CD14-positive monocyte (primary cell): ENCODE measurements around the gene TBC1D12. TPM values are rescaled to one million over a fixed set of nuclear protein-coding genes. Genes with fewer than 3 reads are reported as not detected.

Experiments used
- DNase-seq, 3 donors: peaks; one replicate each; pipeline ENCODE4 v3.0.0-alpha.2; 2011 to 2022
- H2AFZ ChIP-seq: 2 replicates; pipeline ENCODE4 v1.6.0; 2012; ENCODE audit warnings: mild to moderate bottlenecking, low read depth, low read length, inconsistent platforms; ENCODE audit not compliant: insufficient read depth, poor library complexity, severe bottlenecking
- H3K27ac ChIP-seq, 2 donors: 1 replicate in 1 of 2; 2 replicates in 1 of 2; pipeline ENCODE4 v1.5.1; 2012 to 2013; ENCODE audit warnings: low read length in 2 of 2, control low read depth in 1 of 2, inconsistent platforms in 1 of 2, low read depth in 1 of 2, mild to moderate bottlenecking in 1 of 2
- H3K27me3 ChIP-seq, 2 donors: one replicate each; pipeline versions ENCODE4 v1.6.0 to v1.6.1; 2011 to 2013; ENCODE audit warnings: low read length in 2 of 2; ENCODE audit not compliant: control insufficient read depth in 2 of 2, insufficient read depth in 2 of 2
- H3K36me3 ChIP-seq, 2 donors: replicated peaks in 1 of 2; 1 replicate in 1 of 2; 2 replicates in 1 of 2; pipeline versions ENCODE4 v1.5.1 to v1.6.1; 2012 to 2013; ENCODE audit warnings: low read length in 2 of 2, control low read depth in 1 of 2, inconsistent platforms in 1 of 2, mild to moderate bottlenecking in 1 of 2; ENCODE audit not compliant: insufficient read depth in 2 of 2, control insufficient read depth in 1 of 2
- H3K4me1 ChIP-seq, 2 donors: 1 replicate in 1 of 2; 2 replicates in 1 of 2; pipeline versions ENCODE4 v1.5.1 to v1.6.1; 2012 to 2013; ENCODE audit warnings: low read length in 2 of 2, control low read depth in 1 of 2, inconsistent platforms in 1 of 2, mild to moderate bottlenecking in 1 of 2, moderate library complexity in 1 of 2; ENCODE audit not compliant: insufficient read depth in 2 of 2, control insufficient read depth in 1 of 2
- H3K4me2 ChIP-seq: replicated peaks from 2 replicates; pipeline ENCODE3; 2012; ENCODE audit warnings: low read length, moderate library complexity, mild to moderate bottlenecking; ENCODE audit not compliant: poor library complexity, severe bottlenecking; ENCODE audit errors: extremely low read depth
- H3K4me3 ChIP-seq, 3 experiments: fragments of 200-600 bp in 1 of 3; sonication (generic) in 1 of 3; replicated peaks in 1 of 3; 1 replicate in 2 of 3; 2 replicates in 1 of 3; pipeline ENCODE4 v1.5.1; 2011 to 2013; ENCODE audit warnings: low read length in 3 of 3, mild to moderate bottlenecking in 3 of 3, control low read depth in 2 of 3, low read depth in 2 of 3, inconsistent platforms in 1 of 3, moderate library complexity in 1 of 3
- H3K79me2 ChIP-seq: 2 replicates; pipeline ENCODE4 v1.6.0; 2012; ENCODE audit warnings: mild to moderate bottlenecking, control low read depth, inconsistent platforms, low read length, moderate library complexity; ENCODE audit not compliant: insufficient read depth
- H3K9ac ChIP-seq: 2 replicates; pipeline ENCODE4 v1.6.0; 2017; ENCODE audit warnings: low read length, mild to moderate bottlenecking; ENCODE audit not compliant: insufficient read depth, poor library complexity, severe bottlenecking
- H3K9me3 ChIP-seq, 2 donors: replicated peaks in 1 of 2; 1 replicate in 1 of 2; 2 replicates in 1 of 2; pipeline versions ENCODE4 v1.5.1 to v1.6.1; 2012 to 2013; ENCODE audit warnings: low read length in 2 of 2, control low read depth in 1 of 2; ENCODE audit not compliant: control insufficient read depth in 1 of 2, insufficient read depth in 1 of 2
- H4K20me1 ChIP-seq: 2 replicates; pipeline ENCODE4 v1.6.0; 2012; ENCODE audit warnings: mild to moderate bottlenecking, low read length, control low read depth, moderate library complexity; ENCODE audit not compliant: insufficient read depth
- H3K27ac Mint-ChIP-seq, 7 donors: one replicate each; pipeline ENCODE4 v1.8.0; 2020; ENCODE audit warnings: mild to moderate bottlenecking in 7 of 7, mixed read lengths in 7 of 7, moderate library complexity in 6 of 7, inconsistent platforms in 2 of 7
- H3K27me3 Mint-ChIP-seq, 3 donors: one replicate each; pipeline ENCODE4 v1.8.0; 2021 to 2022; ENCODE audit warnings: low read depth in 3 of 3, mild to moderate bottlenecking in 3 of 3, mixed read lengths in 3 of 3, moderate library complexity in 3 of 3, inconsistent platforms in 1 of 3
- H3K36me3 Mint-ChIP-seq, 2 donors: one replicate each; pipeline ENCODE4 v1.8.0; 2020; ENCODE audit warnings: mixed read lengths in 2 of 2, inconsistent platforms in 1 of 2, mild to moderate bottlenecking in 1 of 2
- H3K4me1 Mint-ChIP-seq: one replicate; pipeline ENCODE4 v1.8.0; 2020; ENCODE audit warnings: mild to moderate bottlenecking, mixed read lengths
- H3K4me3 Mint-ChIP-seq, 2 donors: one replicate each; pipeline ENCODE4 v1.8.0; 2020; ENCODE audit warnings: mild to moderate bottlenecking in 2 of 2, mixed read lengths in 2 of 2, moderate library complexity in 1 of 2
- H3K9me3 Mint-ChIP-seq, 7 donors: one replicate each; pipeline ENCODE4 v1.8.0; 2020 to 2022; ENCODE audit warnings: mixed read lengths in 7 of 7, mild to moderate bottlenecking in 6 of 7, moderate library complexity in 6 of 7, inconsistent platforms in 2 of 7
- WGBS: methylation state at CpG from one replicate; pipeline ENCODE4 v1.1.5; 2013; ENCODE audit warnings: missing lambda C conversion rate; ENCODE audit not compliant: insufficient coverage; 5-methylcytosine and 5-hydroxymethylcytosine counted together
- intact Hi-C, 2 donors: fragments of 100-400 bp; cut with micrococcal nuclease; formaldehyde crosslinking; loops; one replicate each; pipeline versions ENCODE4 v1.15.0 to v1.15.1; 2023
- polyA plus RNA-seq, 3 donors: library from polyadenylated mRNA; depleted of rRNA in 1 of 3; unstranded in 2 of 3; stranded (reverse) in 1 of 3; fragments of 300-500 nt in 2 of 3; fragments of >200 nt in 1 of 3; fragmentation: Illumina TruSeq in 2 of 3; gene quantifications; 1 replicate in 2 of 3; 2 replicates in 1 of 3; pipeline ENCODE4 v1.2.3, GENCODE V29; 2012 to 2021
- TF ChIP-seq, protein P1 (sequence below): fragments of 200-600 bp; IDR thresholded peaks from one replicate; pipeline ENCODE4 v1.8.0; 2022; ENCODE audit warnings: antibody characterized with exemption, mild to moderate bottlenecking

TBC1D12 gene
- polyA plus RNA-seq, 3 donors, result 3.1 to 10.5 (median 3.4) TPM

GRCh38 chr10:94417321-94417720 lies 15.0 kb downstream of the TBC1D12 start:
- H3K36me3 ChIP-seq, result no peaks in the 10 kb centered on the region
- Mint-ChIP-seq H3K4me1 (no peaks in the 10 kb centered on the region), H3K36me3 (no peaks in the 10 kb centered on the region), H3K27ac (no peak overlapping the region), H3K9me3 (peaks cover 0 to 7% (median 0%) of the 10 kb centered on the region in 7 donors), H3K27me3 (peaks cover 2 to 10% (median 2%) of the 10 kb centered on the region in 3 donors), H3K4me3 (no peak overlapping the region)
- no peak overlapping the region for H3K4me3 ChIP-seq
- no peak for DNase-seq
- intact Hi-C loops, result no loop called here
- no peak overlapping the region for H3K9ac ChIP-seq
- H3K9me3 ChIP-seq, result no peaks in the 10 kb centered on the region
- WGBS, result 100% methylated on average over 1 of the region's 1 CpG
- no peaks in the 10 kb centered on the region for H3K4me1 ChIP-seq
- peaks cover 22% of the 10 kb centered on the region for H3K79me2 ChIP-seq
- TF ChIP-seq, protein P1, sequence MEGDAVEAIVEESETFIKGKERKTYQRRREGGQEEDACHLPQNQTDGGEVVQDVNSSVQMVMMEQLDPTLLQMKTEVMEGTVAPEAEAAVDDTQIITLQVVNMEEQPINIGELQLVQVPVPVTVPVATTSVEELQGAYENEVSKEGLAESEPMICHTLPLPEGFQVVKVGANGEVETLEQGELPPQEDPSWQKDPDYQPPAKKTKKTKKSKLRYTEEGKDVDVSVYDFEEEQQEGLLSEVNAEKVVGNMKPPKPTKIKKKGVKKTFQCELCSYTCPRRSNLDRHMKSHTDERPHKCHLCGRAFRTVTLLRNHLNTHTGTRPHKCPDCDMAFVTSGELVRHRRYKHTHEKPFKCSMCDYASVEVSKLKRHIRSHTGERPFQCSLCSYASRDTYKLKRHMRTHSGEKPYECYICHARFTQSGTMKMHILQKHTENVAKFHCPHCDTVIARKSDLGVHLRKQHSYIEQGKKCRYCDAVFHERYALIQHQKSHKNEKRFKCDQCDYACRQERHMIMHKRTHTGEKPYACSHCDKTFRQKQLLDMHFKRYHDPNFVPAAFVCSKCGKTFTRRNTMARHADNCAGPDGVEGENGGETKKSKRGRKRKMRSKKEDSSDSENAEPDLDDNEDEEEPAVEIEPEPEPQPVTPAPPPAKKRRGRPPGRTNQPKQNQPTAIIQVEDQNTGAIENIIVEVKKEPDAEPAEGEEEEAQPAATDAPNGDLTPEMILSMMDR, result no peak
- peaks cover 98% of the 10 kb centered on the region for H4K20me1 ChIP-seq
- no peak overlapping the region for H3K27ac ChIP-seq
- H3K27me3 ChIP-seq, result no peaks in the 10 kb centered on the region
- H3K4me2 ChIP-seq, result no peak overlapping the region
- H2AFZ ChIP-seq, result no peak overlapping the region

DNA sequence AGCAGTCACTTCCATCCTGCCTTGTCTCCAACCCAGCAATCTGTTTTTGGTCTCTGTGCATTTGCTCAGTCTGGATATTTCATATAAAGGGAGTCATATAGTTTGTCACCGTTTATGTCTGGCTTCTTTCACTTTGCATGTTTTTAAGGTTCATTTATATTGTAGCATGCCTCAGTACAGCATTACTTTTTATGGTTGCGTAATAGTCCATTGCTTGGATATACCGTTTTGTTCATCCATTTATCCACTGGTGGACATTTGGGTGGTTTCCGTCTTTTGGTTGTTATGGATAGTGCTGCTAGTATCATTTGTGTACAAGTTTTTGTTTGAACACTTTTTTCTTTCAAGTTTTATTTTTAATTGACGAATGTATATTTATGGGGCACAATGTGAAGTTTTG lies 18.2 kb downstream of the TBC1D12 start:
- no peak overlapping the region for H3K4me3 ChIP-seq
- Mint-ChIP-seq H3K27ac (no peak overlapping the region), H3K4me1 (no peaks in the 10 kb centered on the region), H3K36me3 (no peaks in the 10 kb centered on the region), H3K4me3 (no peak overlapping the region), H3K27me3 (peaks cover 2 to 7% (median 2%) of the 10 kb centered on the region in 3 donors), H3K9me3 (peaks cover 3 to 17% (median 10%) of the 10 kb centered on the region in 7 donors)
- H3K4me1 ChIP-seq, result no peaks in the 10 kb centered on the region
- H2AFZ ChIP-seq, result no peak overlapping the region
- no peak overlapping the region for H3K9ac ChIP-seq
- H3K27me3 ChIP-seq, result no peaks in the 10 kb centered on the region
- H4K20me1 ChIP-seq, result peaks cover 97% of the 10 kb centered on the region
- no CpG with 5 or more reads among the region's 5 CpGs for WGBS
- H3K9me3 ChIP-seq, result peaks cover 4 to 5% of the 10 kb centered on the region in 2 donors
- no peak for DNase-seq
- H3K36me3 ChIP-seq, result no peaks in the 10 kb centered on the region
- H3K27ac ChIP-seq, result no peak overlapping the region
- intact Hi-C loops, result no loop called here
- TF ChIP-seq, protein P1, result no peak
- peaks cover 31% of the 10 kb centered on the region for H3K79me2 ChIP-seq
- no peak overlapping the region for H3K4me2 ChIP-seq
